Erythroblast (primary cell): ENCODE data around the gene PPM1G.
A peak's percentile ranks its signal among the peaks of the same experiment; 100 is the strongest.

Source experiments
- DNase-seq, 2 experiments: peaks; one replicate each; lab custom pipeline; 2025; lab: John Stamatoyannopoulos, UW
- GATA1 ChIP-seq: IDR thresholded peaks from 2 replicates; pipeline ENCODE4 v1.6.1; 2011; ENCODE audit warnings: low read depth, mild to moderate bottlenecking, control low read depth, low read length, moderate library complexity
- POLR2A ChIP-seq: IDR thresholded peaks from 2 replicates; pipeline ENCODE4 v1.6.1; 2011; ENCODE audit warnings: mild to moderate bottlenecking, low read length

The PPM1G gene

DNA sequence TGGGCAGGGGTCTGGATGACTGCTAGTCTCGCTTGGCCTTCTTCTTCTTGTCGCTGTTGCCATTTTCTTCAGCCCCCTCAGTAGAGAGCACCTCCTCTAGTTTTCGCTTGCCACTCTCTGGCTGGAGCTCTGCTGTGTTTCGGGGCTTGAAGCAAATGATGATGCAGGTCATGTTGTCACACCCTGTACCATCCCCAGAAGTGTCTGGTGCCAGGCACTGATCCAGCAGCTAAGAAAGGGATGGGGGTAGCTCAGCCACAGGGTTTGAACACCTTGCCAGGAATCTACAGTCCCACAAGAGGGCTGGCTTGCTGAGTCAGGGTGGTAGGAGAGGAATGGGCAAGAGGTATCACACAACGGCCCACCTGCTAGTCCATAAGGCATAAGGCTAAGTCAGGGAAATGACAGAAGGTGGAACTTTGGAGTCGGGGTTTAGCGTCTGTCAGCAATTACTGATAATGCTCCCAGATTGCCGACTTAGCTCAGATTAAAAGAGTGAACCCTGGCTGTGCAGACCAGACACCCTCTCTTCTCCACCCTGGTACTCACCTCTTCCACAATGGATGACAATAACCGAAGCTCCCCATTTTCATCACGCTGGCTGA, 27.7 kb downstream of the PPM1G start:
- no peak for DNase-seq
- no peak for TF ChIP-seq POLR2A
- no peak for TF ChIP-seq GATA1

DNA sequence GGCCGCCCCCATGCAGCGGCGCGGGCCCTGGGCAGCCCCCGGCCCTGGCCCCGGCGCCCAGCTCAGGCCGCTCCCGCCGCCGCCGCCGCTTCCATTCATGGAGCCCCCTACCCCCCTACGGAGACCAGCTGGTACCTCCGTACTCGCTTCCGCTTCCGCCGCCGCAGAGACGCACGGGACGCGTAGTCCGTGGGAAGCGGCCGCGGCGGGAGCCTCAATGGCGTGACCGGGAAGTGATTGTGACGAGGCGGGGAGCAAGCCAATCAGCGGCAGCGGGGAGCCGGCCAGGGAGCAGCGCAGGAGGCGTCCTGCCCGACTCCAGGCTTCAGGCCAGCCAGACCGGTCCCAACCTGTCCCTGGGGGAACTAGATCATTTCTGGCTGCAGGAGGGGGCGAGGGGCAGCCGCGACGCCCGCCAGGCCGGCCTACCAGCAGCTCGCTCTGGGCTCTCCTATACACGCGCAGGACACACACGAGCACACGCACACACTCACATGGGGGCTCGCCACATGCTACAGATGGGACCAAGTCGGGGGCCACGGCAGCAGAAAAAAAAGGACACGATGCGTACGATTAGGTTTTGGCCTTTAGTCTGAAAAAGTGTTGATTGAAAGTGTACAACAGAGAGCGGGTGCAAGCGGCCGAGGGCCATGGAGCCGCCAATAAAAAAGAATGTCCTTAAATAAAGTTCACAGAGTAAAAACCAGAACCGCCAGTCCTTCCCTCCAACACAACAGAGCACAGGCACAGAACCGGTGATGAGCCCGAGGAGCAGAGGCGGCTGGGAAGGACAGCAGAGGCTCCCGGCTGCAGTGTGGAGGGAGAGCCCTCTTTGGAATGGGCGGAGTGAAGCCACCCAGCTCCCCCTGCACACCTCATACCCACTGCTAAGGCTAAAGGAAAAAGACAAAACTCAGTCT, 28.5 kb downstream of the PPM1G start, which contains the start of gene ZNF513:
Gene ZNF513, minus strand, starts transcription at position 109 of the 920 bp plus-strand sequence. CDS start 208 bp downstream, outside the sequence.
- DNase-seq, result peak; percentile 84 to 85
- peak; percentile 69 for TF ChIP-seq POLR2A
- no peak for TF ChIP-seq GATA1

DNA sequence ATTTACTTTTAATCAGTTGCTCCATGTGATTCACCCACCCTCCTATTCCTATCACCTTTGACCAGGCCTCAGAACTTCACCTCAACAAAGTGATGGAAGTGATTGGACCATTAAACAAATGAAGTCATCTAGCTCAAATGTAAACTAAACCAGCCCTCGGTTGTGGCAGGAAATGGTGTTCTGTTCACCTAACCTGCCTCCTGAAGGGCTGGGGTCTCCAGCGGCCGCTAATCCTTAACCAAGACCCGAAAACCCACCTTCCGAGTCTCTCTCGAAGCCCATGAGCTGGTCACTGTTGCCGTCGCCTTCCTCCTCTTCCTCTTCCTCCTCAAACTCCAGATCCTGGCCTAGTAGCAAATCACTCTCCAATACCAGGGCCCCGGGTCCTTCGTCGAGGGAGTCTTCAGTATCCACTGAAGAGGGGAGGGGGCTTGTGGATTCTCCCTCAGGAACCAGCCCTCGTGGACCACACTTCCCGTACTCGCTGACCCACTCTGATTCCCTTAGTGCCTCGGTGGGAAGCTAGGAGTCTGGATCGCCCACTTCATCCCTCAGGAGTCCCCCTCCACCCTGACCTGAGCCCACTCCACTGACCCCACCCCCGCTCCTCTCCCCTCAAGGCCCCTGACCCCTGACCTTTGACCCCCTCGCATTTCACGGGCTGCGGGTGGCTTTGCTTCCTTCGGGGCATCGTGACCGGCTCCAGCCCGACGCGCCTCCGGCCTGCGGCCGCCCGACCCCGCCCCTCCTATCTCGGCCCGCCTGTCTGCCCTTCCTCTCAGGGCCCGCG, 29.4 kb downstream of the PPM1G start:
- TF ChIP-seq GATA1, result no peak
- no peak for TF ChIP-seq POLR2A
- DNase-seq, result peak; percentile 59 to 83

DNA sequence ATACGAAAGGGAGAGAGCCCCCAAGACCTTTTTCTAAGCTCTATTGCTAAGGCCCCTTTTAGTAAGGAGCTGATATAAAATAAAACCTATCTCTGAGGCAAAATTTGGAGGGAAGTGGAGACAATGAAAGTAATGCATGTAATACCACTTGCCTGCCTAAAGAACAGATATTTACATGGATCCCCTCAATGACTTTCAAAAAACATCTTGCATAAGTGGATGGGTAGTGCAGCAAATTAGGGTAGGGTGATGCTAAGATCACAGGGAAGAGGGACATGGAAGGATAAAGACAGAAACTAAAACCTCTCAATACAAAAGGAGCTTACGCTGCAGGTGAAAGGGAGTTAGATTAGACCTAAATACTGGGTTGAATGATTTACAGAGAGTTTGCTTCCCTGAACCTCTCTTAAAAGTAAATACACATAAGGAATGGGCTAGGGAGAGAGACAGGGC, 30.0 kb downstream of the PPM1G start:
- no peak for TF ChIP-seq GATA1
- TF ChIP-seq POLR2A, result no peak
- DNase-seq, result peak; percentile 46 to 59

DNA sequence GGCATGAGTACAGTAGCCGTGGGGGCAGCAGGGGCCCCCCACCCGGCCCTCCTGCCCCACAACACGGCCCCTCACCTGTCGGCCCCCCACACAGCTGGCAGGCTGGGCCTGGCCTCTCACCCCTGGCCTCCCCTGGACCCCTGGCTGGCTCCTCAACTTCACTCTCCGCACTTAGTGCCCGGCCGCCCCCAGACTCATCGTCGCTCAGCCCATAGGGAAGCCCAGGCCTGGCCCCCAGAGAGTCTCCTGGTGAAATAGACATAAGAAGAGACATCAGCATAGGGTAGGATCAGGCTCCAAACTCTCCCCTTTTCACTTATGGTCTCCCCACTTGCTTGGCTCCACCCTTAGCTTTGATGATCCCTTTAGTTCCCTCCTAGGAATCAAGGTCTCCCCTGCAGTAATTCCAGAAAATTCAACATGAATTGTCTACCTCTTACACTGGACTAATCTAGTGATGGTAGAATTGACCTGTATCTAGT, 30.5 kb downstream of the PPM1G start:
- no peak for DNase-seq
- TF ChIP-seq POLR2A (no peak), GATA1 (no peak)

DNA sequence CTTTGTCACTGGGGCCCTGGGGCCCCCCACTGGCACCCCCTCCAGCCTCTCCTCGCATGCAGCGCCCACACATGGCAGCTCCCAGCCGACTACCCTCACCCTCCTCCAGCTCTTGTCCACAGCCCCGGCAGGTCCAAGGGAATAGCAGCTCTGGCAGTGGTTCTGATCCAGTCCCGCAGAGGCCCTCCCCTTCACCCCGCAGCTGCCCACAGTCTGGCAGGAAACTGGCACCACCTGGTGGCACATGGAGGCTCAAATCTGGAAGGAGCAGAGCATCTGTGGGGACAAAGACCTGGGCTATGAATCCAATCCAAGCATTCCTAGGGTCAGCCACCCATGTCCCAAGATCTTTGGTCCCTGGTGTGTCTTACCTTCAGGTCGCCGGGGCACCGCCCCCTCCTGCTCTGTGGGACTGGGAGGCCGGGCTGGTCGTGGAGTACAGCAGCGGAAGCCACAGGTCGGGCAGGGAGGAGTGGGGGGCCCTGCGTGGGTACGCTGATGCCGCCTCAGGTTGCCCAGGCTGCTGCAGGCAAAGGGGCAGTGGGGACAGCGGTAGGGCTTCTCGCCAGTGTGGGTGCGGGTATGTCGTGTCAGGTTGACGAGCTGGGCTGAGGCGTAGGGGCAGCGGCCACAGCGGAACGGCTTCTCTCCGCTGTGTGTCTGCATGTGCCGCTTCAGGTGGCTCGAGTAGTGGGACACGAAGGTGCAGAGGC, 31.1 kb downstream of the PPM1G start:
- no peak for DNase-seq
- TF ChIP-seq GATA1, result no peak
- peak; percentile 22 for TF ChIP-seq POLR2A

DNA sequence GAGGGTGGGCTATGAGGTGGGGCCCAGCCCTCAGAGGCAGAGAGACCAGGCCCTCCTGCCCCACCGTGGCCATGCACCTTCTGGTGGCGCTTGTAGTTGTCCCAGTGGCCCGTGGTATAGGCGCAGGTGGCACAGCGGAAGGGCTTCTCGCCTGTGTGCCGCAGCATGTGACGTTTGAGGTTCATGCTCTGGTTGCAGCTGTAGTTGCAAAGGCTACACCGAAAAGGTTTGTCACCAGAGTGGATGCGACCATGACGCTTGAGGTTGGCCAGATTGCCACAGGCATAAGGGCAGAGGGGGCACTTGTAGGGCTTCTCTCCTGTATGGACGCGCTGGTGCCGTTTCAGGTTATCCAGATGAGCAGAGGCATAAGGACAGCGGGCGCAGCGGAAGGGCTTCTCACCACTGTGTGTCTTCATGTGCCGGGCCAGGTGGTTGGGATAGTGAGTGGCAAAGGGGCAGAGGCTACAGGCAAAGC, 31.7 kb downstream of the PPM1G start:
- DNase-seq, result no peak
- no peak for TF ChIP-seq GATA1
- TF ChIP-seq POLR2A, result peak; percentile 23

DNA sequence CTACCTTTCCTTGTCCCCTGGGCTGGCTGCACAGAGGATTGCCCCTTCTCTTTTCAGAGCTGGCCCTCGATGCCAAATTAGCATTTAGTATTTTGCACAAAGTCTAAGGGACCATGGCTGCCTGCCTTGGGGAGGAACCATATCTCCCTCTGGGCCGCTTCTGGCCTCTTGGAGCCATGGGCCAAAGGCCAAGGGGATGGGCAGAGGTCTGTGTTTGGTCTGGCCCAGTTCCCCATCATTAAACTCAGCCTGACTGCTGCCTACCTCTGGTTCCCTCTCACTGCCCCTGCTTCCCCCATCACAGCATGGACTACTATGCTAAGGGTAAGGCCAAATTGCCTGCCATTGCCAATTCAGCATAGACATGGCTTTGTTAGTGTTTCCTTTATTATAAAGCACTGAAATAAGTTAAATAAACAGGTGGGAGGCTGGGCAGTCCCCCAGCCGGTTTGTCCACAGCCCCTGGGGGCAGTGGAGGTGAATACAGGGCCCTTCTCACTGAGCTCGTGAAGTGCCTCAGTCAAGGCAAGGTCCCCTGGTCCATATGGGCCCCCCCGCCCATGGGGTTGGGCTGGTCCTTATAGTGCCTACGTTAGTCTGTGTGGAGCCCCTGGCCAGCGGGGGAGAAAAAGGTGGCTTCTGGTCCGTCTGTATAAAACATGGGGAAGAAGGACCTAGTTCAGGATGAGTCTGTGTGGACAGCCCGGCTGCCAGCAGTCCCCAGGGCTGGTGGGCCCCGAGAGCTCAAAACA, 32.3 kb downstream of the PPM1G start:
- no peak for DNase-seq
- TF ChIP-seq GATA1, result no peak
- no peak for TF ChIP-seq POLR2A

DNA sequence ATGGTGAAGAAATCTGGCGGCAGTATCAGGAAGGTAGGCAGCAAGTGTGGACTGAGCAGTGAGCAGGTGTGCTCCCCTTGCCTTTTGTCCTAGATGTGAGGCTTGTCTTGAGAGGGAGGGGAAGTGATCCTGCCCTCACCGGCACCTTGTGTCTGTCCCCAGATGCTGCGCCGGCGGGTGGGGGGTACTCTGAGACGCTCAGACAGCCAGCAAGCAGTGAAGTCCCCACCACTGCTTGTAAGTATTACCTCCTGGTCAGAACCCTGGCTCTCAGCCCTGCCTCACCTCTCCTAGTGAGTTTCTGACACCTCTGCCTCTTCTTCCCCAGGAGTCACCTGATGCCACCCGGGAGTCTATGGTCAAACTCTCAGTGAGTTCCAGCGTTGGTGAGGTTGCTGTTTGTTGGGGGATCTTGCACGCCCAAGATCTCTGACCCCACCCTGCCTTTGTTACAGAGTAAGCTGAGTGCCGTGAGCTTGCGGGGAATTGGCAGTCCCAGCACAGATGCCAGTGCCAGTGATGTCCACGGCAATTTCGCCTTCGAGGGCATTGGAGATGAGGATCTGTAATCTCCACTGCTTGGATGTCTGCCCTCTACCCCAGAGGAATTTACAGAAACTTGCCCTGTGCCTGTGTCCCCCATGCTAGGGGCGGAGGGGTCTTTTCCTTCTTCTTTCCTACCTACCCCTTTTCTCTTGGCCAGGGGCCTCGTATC, 33.1 kb downstream of the PPM1G start:
- DNase-seq, result no peak
- TF ChIP-seq POLR2A (peak; percentile 7), GATA1 (no peak)

DNA sequence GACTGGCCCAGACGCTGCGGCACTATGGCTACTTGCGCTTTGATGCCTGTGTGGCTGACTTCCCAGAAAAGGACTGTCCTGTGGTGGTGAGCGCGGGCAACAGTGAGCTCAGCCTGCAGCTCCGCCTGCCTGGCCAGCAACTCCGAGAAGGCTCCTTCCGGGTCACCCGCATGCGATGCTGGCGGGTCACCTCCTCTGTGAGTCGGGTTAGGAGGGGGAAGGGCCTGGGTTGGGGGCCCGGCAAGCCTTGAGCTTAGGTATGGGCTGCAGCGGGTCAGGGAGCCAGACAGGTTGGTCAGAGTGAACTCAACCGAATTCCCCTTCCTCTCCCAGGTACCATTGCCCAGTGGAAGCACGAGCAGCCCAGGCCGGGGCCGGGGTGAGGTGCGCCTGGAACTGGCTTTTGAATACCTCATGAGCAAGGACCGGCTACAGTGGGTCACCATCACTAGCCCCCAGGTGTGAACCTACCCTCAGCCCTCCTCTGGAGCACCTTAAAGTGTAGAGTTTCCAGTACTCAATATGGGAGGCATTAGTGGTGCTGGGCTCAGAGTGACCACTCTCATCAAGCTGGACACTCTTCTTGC, 33.8 kb downstream of the PPM1G start:
- DNase-seq, result no peak
- no peak for TF ChIP-seq POLR2A
- no peak for TF ChIP-seq GATA1

DNA sequence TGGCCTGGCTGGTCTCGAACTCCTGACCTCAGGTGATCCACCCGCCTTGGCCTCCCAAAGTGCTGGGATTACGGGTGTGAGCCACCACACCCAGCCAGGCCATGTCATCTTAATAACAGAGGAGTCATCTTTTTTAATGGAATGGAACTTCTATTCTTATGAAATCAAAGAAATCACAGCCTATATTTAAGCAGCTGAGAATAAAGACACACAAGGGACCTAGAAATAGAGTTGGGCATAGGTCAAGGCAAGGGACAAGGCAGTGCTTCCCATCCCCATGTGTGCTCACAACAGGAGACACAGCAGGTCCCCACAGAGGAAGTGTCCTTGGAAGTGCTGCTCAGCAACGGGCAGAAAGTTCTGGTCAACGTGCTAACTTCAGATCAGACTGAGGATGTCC, 35.8 kb downstream of the PPM1G start:
- DNase-seq, result no peak
- TF ChIP-seq GATA1 (no peak), POLR2A (no peak)
